OCI-LY1 (cell line): ENCODE results near the gene POLA1.

Source experiments
- H2AFZ ChIP-seq: fragments of 200-600 bp; sonication (generic), shearing (Covaris generic); 2 replicates; pipeline ENCODE4 v1.6.0; 2014; ENCODE audit warnings: antibody characterized with exemption, mild to moderate bottlenecking, low read length
- H3F3A ChIP-seq: fragments of 200-600 bp; sonication (generic), shearing (Covaris generic); 2 replicates; pipeline ENCODE4 v1.6.0; 2014; ENCODE audit warnings: mild to moderate bottlenecking, antibody characterized with exemption, low read length, moderate library complexity; ENCODE audit not compliant: insufficient read depth
- H3K27ac ChIP-seq: fragments of 200-600 bp; sonication (generic); 2 replicates; pipeline ENCODE4 v1.5.1; 2014; ENCODE audit warnings: low read length, mixed run types, mild to moderate bottlenecking, low read depth; ENCODE audit not compliant: poor library complexity, severe bottlenecking
- H3K27me3 ChIP-seq: fragments of 200-600 bp; sonication (generic); 2 replicates; pipeline ENCODE4 v1.6.0; 2014; ENCODE audit warnings: antibody characterized with exemption, mild to moderate bottlenecking, low read length, moderate library complexity; ENCODE audit not compliant: insufficient read depth
- H3K36me3 ChIP-seq: fragments of 200-600 bp; sonication (generic); 2 replicates; pipeline ENCODE4 v1.6.1; 2014; ENCODE audit warnings: mild to moderate bottlenecking, antibody characterized with exemption, low read length, moderate library complexity, mixed read lengths; ENCODE audit not compliant: insufficient read depth
- H3K4me1 ChIP-seq: fragments of 200-600 bp; sonication (generic); 2 replicates; pipeline ENCODE4 v1.5.1; 2014; ENCODE audit warnings: mild to moderate bottlenecking, low read length, moderate library complexity; ENCODE audit not compliant: insufficient read depth, severe bottlenecking
- H3K4me2 ChIP-seq: fragments of 200-600 bp; sonication (generic), shearing (Covaris generic); 2 replicates; pipeline ENCODE4 v1.6.1; 2014; ENCODE audit warnings: low read length
- H3K4me3 ChIP-seq: fragments of 200-600 bp; sonication (generic); 2 replicates; pipeline ENCODE4 v1.5.1; 2014; ENCODE audit warnings: low read length, low read depth, mild to moderate bottlenecking, mixed read lengths; ENCODE audit not compliant: poor library complexity, severe bottlenecking
- H3K79me2 ChIP-seq: fragments of 200-600 bp; shearing (Covaris generic); 2 replicates; pipeline ENCODE4 v1.6.1; 2016; ENCODE audit warnings: mixed run types, low read length, mixed read lengths; ENCODE audit not compliant: insufficient read depth
- H3K9ac ChIP-seq: fragments of 200-600 bp; sonication (generic), shearing (Covaris generic); 2 replicates; pipeline ENCODE4 v1.6.1; 2014; ENCODE audit warnings: mild to moderate bottlenecking, low read length, mixed read lengths
- H3K9me2 ChIP-seq: fragments of 200-600 bp; sonication (generic), shearing (Covaris generic); 2 replicates; pipeline ENCODE4 v1.6.1; 2014; ENCODE audit warnings: low read depth, mild to moderate bottlenecking, low read length, mixed read lengths
- H3K9me3 ChIP-seq: fragments of 200-600 bp; shearing (Covaris generic); 2 replicates; pipeline ENCODE4 v1.6.1; 2014; ENCODE audit warnings: low read length, mixed read lengths
- H4K20me1 ChIP-seq: fragments of 200-600 bp; sonication (generic), shearing (Covaris generic); 2 replicates; pipeline ENCODE4 v1.6.0; 2016; ENCODE audit warnings: mild to moderate bottlenecking, low read length; ENCODE audit not compliant: insufficient read depth
- EZH2 ChIP-seq: fragments of 200-600 bp; sonication (generic), shearing (Covaris generic); IDR thresholded peaks from 2 replicates; pipeline ENCODE4 v1.8.0; 2017; ENCODE audit warnings: borderline replicate concordance, mixed run types, mild to moderate bottlenecking, antibody characterized with exemption, low read length, moderate library complexity, mixed read lengths
- TF ChIP-seq, protein P1 (sequence below): fragments of 200-600 bp; sonication (generic), shearing (Covaris generic); IDR thresholded peaks from 2 replicates; pipeline ENCODE4 v1.5.1; 2017; ENCODE audit warnings: mild to moderate bottlenecking, antibody characterized with exemption, low read length, moderate library complexity, mixed read lengths

Gene POLA1

GRCh38 chrX:24789047-24789446 lies 95.3 kb downstream of the POLA1 start:
- Histone ChIP-seq H3K36me3 (peaks cover 31% of the 10 kb centered on the region), H3K4me1 (no peaks in the 10 kb centered on the region), H3K4me2 (no peak overlapping the region), H3K9ac (no peak overlapping the region), H4K20me1 (no peaks in the 10 kb centered on the region), H3K9me3 (no peaks in the 10 kb centered on the region), H2AFZ (no peak overlapping the region), H3F3A (no peaks in the 10 kb centered on the region), H3K79me2 (no peaks in the 10 kb centered on the region), H3K27ac (no peak overlapping the region), H3K27me3 (no peaks in the 10 kb centered on the region), H3K4me3 (no peak overlapping the region), H3K9me2 (no peaks in the 10 kb centered on the region)
- TF ChIP-seq, protein P1, sequence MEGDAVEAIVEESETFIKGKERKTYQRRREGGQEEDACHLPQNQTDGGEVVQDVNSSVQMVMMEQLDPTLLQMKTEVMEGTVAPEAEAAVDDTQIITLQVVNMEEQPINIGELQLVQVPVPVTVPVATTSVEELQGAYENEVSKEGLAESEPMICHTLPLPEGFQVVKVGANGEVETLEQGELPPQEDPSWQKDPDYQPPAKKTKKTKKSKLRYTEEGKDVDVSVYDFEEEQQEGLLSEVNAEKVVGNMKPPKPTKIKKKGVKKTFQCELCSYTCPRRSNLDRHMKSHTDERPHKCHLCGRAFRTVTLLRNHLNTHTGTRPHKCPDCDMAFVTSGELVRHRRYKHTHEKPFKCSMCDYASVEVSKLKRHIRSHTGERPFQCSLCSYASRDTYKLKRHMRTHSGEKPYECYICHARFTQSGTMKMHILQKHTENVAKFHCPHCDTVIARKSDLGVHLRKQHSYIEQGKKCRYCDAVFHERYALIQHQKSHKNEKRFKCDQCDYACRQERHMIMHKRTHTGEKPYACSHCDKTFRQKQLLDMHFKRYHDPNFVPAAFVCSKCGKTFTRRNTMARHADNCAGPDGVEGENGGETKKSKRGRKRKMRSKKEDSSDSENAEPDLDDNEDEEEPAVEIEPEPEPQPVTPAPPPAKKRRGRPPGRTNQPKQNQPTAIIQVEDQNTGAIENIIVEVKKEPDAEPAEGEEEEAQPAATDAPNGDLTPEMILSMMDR: no peak
- no peak for TF ChIP-seq EZH2

- no peaks in the 10 kb centered on the region for H4K20me1 ChIP-seq
- no peaks in the 10 kb centered on the region for H3K79me2 ChIP-seq
- no peak overlapping the region for H3K27ac ChIP-seq
- H3K9ac ChIP-seq: no peak overlapping the region
- no peaks in the 10 kb centered on the region for H3F3A ChIP-seq
- no peak overlapping the region for H3K4me2 ChIP-seq
- TF ChIP-seq, protein P1: no peak
- no peaks in the 10 kb centered on the region for H3K4me1 ChIP-seq
- no peak overlapping the region for H3K4me3 ChIP-seq
- H3K9me2 ChIP-seq: no peaks in the 10 kb centered on the region
- no peaks in the 10 kb centered on the region for H3K27me3 ChIP-seq
- H2AFZ ChIP-seq: no peak overlapping the region
- H3K36me3 ChIP-seq: peaks cover 34% of the 10 kb centered on the region
- no peaks in the 10 kb centered on the region for H3K9me3 ChIP-seq
Measured at GRCh38 chrX:24790166-24790565, 96.4 kb downstream of the POLA1 start.

DNA sequence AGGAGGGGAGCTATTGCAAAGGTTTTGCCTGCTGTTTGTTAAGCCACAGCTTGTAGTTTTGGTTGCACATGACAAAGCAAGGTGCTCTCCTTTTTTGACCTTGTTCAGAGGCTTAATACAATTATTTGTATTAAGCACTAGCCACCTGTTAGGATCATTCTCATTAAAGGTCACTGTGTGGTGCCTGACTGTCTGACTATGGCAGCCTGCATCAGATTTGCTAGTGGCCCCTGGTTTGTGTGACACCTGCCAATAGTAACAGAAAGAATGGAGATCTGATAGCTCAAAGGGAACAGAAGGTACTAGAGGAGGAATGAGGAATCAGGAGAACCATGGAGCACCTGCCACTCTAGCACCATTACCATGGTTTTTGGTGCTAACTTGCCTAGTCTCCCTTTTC lies 102.5 kb downstream of the POLA1 start:
- H3K79me2 ChIP-seq: no peaks in the 10 kb centered on the region
- no peak overlapping the region for H3K27ac ChIP-seq
- no peaks in the 10 kb centered on the region for H3K9me2 ChIP-seq
- H3F3A ChIP-seq: no peaks in the 10 kb centered on the region
- no peak overlapping the region for H3K4me3 ChIP-seq
- no peak overlapping the region for H3K9ac ChIP-seq
- no peak overlapping the region for H3K4me2 ChIP-seq
- H3K9me3 ChIP-seq: no peaks in the 10 kb centered on the region
- no peaks in the 10 kb centered on the region for H4K20me1 ChIP-seq
- no peaks in the 10 kb centered on the region for H3K27me3 ChIP-seq
- H3K4me1 ChIP-seq: no peaks in the 10 kb centered on the region
- no peak for TF ChIP-seq EZH2
- TF ChIP-seq, protein P1: no peak
- peaks cover 17% of the 10 kb centered on the region for H3K36me3 ChIP-seq
- no peak overlapping the region for H2AFZ ChIP-seq
